Measurements from ENCODE around the gene IDH2. TPM values are rescaled to one million over a fixed set of nuclear protein-coding genes. Genes with fewer than 3 reads are reported as not detected.

Gene IDH2
- total RNA-seq, 3 donors from 2014 or later = 29.9 to 73.5 (median 58.7) TPM

GRCh38 chr15:90080458-90080755 is 21.9 kb downstream of the IDH2 start:
- Histone ChIP-seq H3K4me3 (no peak overlapping the region), H3K27me3 (no peaks in the 10 kb centered on the region), H3K9me3 (no peaks in the 10 kb centered on the region), H3K27ac (no peak overlapping the region), H3K36me3 (peaks cover 5% of the 10 kb centered on the region), H3K4me1 (peaks cover 0 to 3% of the 10 kb centered on the region in 2 donors)
- TF ChIP-seq CTCF (IDR thresholded peaks at IDR 0.05) = no peak
- TF ChIP-seq POLR2A (IDR thresholded peaks at IDR 0.05) = no peak
- no peak for TF ChIP-seq POLR2AphosphoS5 (IDR thresholded peaks at IDR 0.05)
- DNase-seq (ENCODE audit: low spot score in 2 of 2) = no peak
- intact Hi-C loops (cut with DNase I; ENCODE audit: low total_unique reads) = no loop called here

GRCh38 chr15:90079619-90080457 is 22.4 kb downstream of the IDH2 start:
- TF ChIP-seq CTCF (IDR thresholded peaks at IDR 0.05) (no peak), POLR2AphosphoS5 (IDR thresholded peaks at IDR 0.05) (no peak), POLR2A (IDR thresholded peaks at IDR 0.05) (no peak)
- no peak for DNase-seq (ENCODE audit: low spot score in 2 of 2)
- Histone ChIP-seq H3K9me3 (no peaks in the 10 kb centered on the region), H3K36me3 (peaks cover 5% of the 10 kb centered on the region), H3K4me3 (no peak overlapping the region), H3K4me1 (peaks cover 0 to 5% of the 10 kb centered on the region in 2 donors), H3K27me3 (no peaks in the 10 kb centered on the region), H3K27ac (no peak overlapping the region)
- intact Hi-C loops (cut with DNase I; ENCODE audit: low total_unique reads) = loop anchor here (10.0 kb wide), 1 partner anchor 185 kb away; the partner anchor contains the start of gene AP3S2

- H3K27ac ChIP-seq = peak overlapping the region in 1 of 2 donors; percentile 11
Observed at GRCh38 chr15:90078965-90079364, 23.3 kb downstream of the IDH2 start.

GRCh38 chr15:90076716-90077115 is 25.6 kb downstream of the IDH2 start:
- H3K9me3 ChIP-seq = no peaks in the 10 kb centered on the region
- H3K27ac ChIP-seq = no peak overlapping the region
- no peaks in the 10 kb centered on the region for H3K27me3 ChIP-seq
- no peak for DNase-seq (ENCODE audit: low spot score in 2 of 2)
- peaks cover 0 to 5% of the 10 kb centered on the region in 2 donors for H3K4me1 ChIP-seq
- H3K36me3 ChIP-seq = no peaks in the 10 kb centered on the region
- H3K4me3 ChIP-seq = no peak overlapping the region
- TF ChIP-seq POLR2A (IDR thresholded peaks at IDR 0.05) (no peak), POLR2AphosphoS5 (IDR thresholded peaks at IDR 0.05) (no peak), CTCF (IDR thresholded peaks at IDR 0.05) (no peak)
- intact Hi-C loops (cut with DNase I; ENCODE audit: low total_unique reads) = loop anchor here (10.0 kb wide), 1 partner anchor 182 kb away; the partner anchor contains the start of gene AP3S2

More at GRCh38 chr15:90078965-90079364, 23.3 kb downstream of the IDH2 start:
- H3K27me3 ChIP-seq = no peaks in the 10 kb centered on the region
- peaks cover 0 to 5% of the 10 kb centered on the region in 2 donors for H3K4me1 ChIP-seq
- peaks cover under 1% of the 10 kb centered on the region for H3K36me3 ChIP-seq
- no peak overlapping the region for H3K4me3 ChIP-seq
- H3K9me3 ChIP-seq = no peaks in the 10 kb centered on the region
- TF ChIP-seq CTCF (IDR thresholded peaks at IDR 0.05) (no peak), POLR2AphosphoS5 (IDR thresholded peaks at IDR 0.05) (no peak), POLR2A (IDR thresholded peaks at IDR 0.05) (no peak)
- no peak for DNase-seq (ENCODE audit: low spot score in 2 of 2)
- intact Hi-C loops (cut with DNase I; ENCODE audit: low total_unique reads) = loop anchor here (10.0 kb wide), 1 partner anchor 184 kb away; the partner anchor contains the start of gene AP3S2

Data from breast epithelium (tissue), 4 donors.